ENCODE measurements around the gene ODF4. TPM values are rescaled to one million over a fixed set of nuclear protein-coding genes. Genes with fewer than 3 reads are reported as not detected.

The ODF4 gene
- polyA plus RNA-seq, 1 of the 3 experiments (the other 2 are of a cell fraction), result not detected

DNA sequence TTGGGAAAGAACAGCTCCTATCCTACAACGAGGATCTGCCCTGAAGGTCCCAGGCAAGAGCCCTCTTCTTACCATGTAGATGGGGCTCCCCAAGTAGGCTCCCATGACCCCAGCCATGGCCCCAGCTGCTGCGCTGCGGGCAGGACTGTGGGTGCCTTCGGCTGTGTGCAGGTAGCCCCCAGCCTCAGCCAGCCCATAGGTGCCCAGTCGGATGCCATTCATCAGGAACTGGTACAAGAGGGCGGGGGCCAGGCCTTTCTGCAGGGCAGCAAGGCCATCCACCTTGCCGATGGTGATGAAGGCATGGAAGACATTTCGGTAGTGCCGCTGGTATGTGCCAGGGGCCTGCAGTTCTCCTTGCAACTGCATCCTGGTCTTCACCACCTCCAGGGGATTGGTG, 45.3 kb upstream of the ODF4 start:
- ChIA-PET CTCF (interaction anchor here (1.1 kb wide), 1 partner anchor 23 kb away, joined by 3 read pairs; no protein-coding TSS in a partner anchor), POLR2A (interaction anchor here (1.3 to 1.8 kb wide), 2 partner anchors 10 to 102 kb away, joined by 4 to 5 read pairs; no protein-coding TSS in a partner anchor)
- Histone ChIP-seq H3K36me3 (replicated peaks in 1 of 2; ENCODE audit: control insufficient read depth in 1 of 2, insufficient read depth in 2 of 2, low read length in 1 of 2) (no peaks in the 10 kb centered on the region), H4K20me1 (ENCODE audit: insufficient read depth) (no peaks in the 10 kb centered on the region), H3K4me3 (ENCODE audit: low read depth in 2 of 2, low read length in 1 of 2) (no peak overlapping the region; a peak in 1 of 4 replicates), H3K27ac (ENCODE audit: low read depth in 2 of 2, low read length in 1 of 2) (no peak overlapping the region; a peak in 1 of 4 replicates), H3K79me2 (ENCODE audit: insufficient read depth) (peaks cover 7% of the 10 kb centered on the region), H3K9ac (no peak overlapping the region), H3K4me1 (ENCODE audit: control insufficient read depth in 1 of 2, insufficient read depth in 2 of 2, low read depth in 1 of 2, low read length in 1 of 2) (peaks cover 5 to 21% of the 10 kb centered on the region in 2 experiments; a peak in 1 of 4 replicates), H3F3A (replicated peaks; ENCODE audit: insufficient read depth) (peaks cover 13% of the 10 kb centered on the region), H3K9me2 (no peaks in the 10 kb centered on the region), H3K4me2 (peak overlapping the region; percentile 91), H3K27me3 (ENCODE audit: insufficient read depth) (no peaks in the 10 kb centered on the region), H2AFZ (ENCODE audit: low read depth) (no peak overlapping the region; the same call in 1 of the 2 replicates), H3K9me3 (no peaks in the 10 kb centered on the region)
- WGBS (ENCODE audit: low lambda C conversion rate), result 92% methylated on average over 7 of the region's 9 CpGs
- TF ChIP-seq RXRA (IDR thresholded peaks at IDR 0.05; ENCODE audit: borderline replicate concordance, low read depth) (no peak), CHD2 (IDR thresholded peaks at IDR 0.05; ENCODE audit: low read length, partially characterized antibody) (no peak), TAF1 (IDR thresholded peaks at IDR 0.05; ENCODE audit: borderline replicate concordance, low read depth, low read length) (no peak), TCF12 (IDR thresholded peaks at IDR 0.05) (no peak), YY1 (IDR thresholded peaks at IDR 0.05; ENCODE audit: low read depth) (no peak), EZH2phosphoT487 (IDR thresholded peaks at IDR 0.05; ENCODE audit: borderline replicate concordance, low read depth) (no peak), FOXJ3 (CRISPR knock-in tag; IDR thresholded peaks at IDR 0.05) (no peak), GATA2 (CRISPR knock-in tag; IDR thresholded peaks at IDR 0.05) (no peak), IRF3 (IDR thresholded peaks at IDR 0.05; ENCODE audit: low read depth, low read length) (no peak), REST (IDR thresholded peaks at IDR 0.05; ENCODE audit: low read depth, low read length) (no peak)
- no peak for DNase-seq

DNA sequence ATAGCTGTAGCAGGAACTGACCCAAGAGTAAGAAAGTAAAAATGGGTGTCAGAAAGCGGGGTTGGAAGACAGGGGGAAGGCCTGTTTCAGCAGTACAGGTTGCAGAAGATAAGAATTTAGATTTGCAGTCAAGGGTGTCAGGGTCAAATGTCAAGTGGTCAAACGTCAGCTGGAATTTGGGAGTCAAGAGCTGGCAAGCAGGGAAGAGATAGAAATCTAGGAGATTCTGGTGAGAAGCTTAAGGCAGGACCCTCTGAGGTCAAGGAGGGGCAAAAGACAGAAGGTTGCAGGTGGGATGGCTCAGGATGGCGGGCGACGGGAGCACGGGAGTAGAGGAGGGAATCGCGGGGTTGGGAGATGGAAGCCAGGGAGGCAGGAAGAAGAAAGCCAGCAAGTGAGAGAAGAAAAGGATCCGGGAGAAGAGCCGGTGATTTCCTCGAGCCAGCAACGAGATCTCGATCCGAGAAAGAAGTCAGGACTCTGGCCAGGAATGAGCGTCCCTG, 44.8 kb upstream of the ODF4 start:
- peak overlapping the region; percentile 86 to 90 for H3K27ac ChIP-seq (ENCODE audit: low read depth in 2 of 2, low read length in 1 of 2)
- H3K4me2 ChIP-seq, result peak overlapping the region; percentile 91
- 33% methylated on average over 15 of the region's 15 CpGs for WGBS (ENCODE audit: low lambda C conversion rate)
- DNase-seq, result no peak
- peak overlapping the region; percentile 93 for H2AFZ ChIP-seq (ENCODE audit: low read depth)
- H3K9me3 ChIP-seq, result no peaks in the 10 kb centered on the region
- peaks cover 13% of the 10 kb centered on the region for H3F3A ChIP-seq (replicated peaks; ENCODE audit: insufficient read depth)
- no peaks in the 10 kb centered on the region for H3K27me3 ChIP-seq (ENCODE audit: insufficient read depth)
- no peaks in the 10 kb centered on the region for H3K36me3 ChIP-seq (replicated peaks in 1 of 2; ENCODE audit: control insufficient read depth in 1 of 2, insufficient read depth in 2 of 2, low read length in 1 of 2)
- peak overlapping the region; percentile 82 for H3K9ac ChIP-seq
- peak overlapping the region; percentile 61 to 82 for H3K4me3 ChIP-seq (ENCODE audit: low read depth in 2 of 2, low read length in 1 of 2)
- TF ChIP-seq RFX5 (IDR thresholded peaks at IDR 0.05; ENCODE audit: low read length) (no peak), SMC3 (IDR thresholded peaks at IDR 0.05; ENCODE audit: low read depth, low read length) (no peak), EP300 (IDR thresholded peaks at IDR 0.05; ENCODE audit: borderline replicate concordance in 1 of 2, low read depth in 1 of 2, low read length in 1 of 2) (no peak), TAF1 (IDR thresholded peaks at IDR 0.05; ENCODE audit: borderline replicate concordance, low read depth, low read length) (no peak), REST (IDR thresholded peaks at IDR 0.05; ENCODE audit: low read depth, low read length) (no peak), FOXJ3 (CRISPR knock-in tag; IDR thresholded peaks at IDR 0.05) (no peak)
- TF ChIP-seq, protein P1, sequence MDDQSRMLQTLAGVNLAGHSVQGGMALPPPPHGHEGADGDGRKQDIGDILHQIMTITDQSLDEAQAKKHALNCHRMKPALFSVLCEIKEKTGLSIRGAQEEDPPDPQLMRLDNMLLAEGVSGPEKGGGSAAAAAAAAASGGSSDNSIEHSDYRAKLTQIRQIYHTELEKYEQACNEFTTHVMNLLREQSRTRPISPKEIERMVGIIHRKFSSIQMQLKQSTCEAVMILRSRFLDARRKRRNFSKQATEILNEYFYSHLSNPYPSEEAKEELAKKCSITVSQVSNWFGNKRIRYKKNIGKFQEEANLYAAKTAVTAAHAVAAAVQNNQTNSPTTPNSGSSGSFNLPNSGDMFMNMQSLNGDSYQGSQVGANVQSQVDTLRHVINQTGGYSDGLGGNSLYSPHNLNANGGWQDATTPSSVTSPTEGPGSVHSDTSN (IDR thresholded peaks at IDR 0.05), result no peak
- peaks cover 0 to 16% of the 10 kb centered on the region in 2 experiments; a peak in 1 of 4 replicates for H3K4me1 ChIP-seq (ENCODE audit: control insufficient read depth in 1 of 2, insufficient read depth in 2 of 2, low read depth in 1 of 2, low read length in 1 of 2)
- H3K9me2 ChIP-seq, result no peaks in the 10 kb centered on the region
- POLR2A ChIA-PET, result interaction anchor here (0.5 to 1.8 kb wide), 12 partner anchors 9 to 122 kb away, joined by 3 to 11 read pairs (median 4); partner anchors contain the start of genes CTC1, KRABD2 and PFAS
- CTCF ChIA-PET, result interaction anchor here (0.8 to 1.7 kb wide), 6 partner anchors 10 to 201 kb away, joined by 3 to 5 read pairs (median 4); no protein-coding TSS in a partner anchor
- H4K20me1 ChIP-seq (ENCODE audit: insufficient read depth), result no peaks in the 10 kb centered on the region
- H3K79me2 ChIP-seq (ENCODE audit: insufficient read depth), result peaks cover 7% of the 10 kb centered on the region
